PC-9 (cell line): ENCODE data around the gene INTS11. TPM values are rescaled to one million over a fixed set of nuclear protein-coding genes. Genes with fewer than 3 reads are reported as not detected.

Experiments
- BruUV-seq: library from RNA; stranded (reverse); fragments of 400-500 nt; replicated peaks from 2 replicates; lab custom pipeline; 2021; lab: Mats Ljungman, UMichigan
- CTCF ChIA-PET: fragments of 300-600 bp; sonication (Branson Sonifier 250); formaldehyde crosslinking; loops from one replicate; lab custom pipeline; 2022; ENCODE audit warnings: antibody characterized with exemption; lab: Charles Lee
- POLR2A ChIA-PET: fragments of 300-600 bp; sonication (Branson Sonifier 250); formaldehyde crosslinking; loops from one replicate; lab custom pipeline; 2022; ENCODE audit warnings: antibody characterized with exemption; ENCODE audit not compliant: unreplicated experiment; lab: Charles Lee
- DNase-seq, 2 experiments: peaks; one replicate each; pipeline versions ENCODE4 v3.0.0 to v3.0.0-alpha.2; 2015 to 2022; ENCODE audit warnings: mixed read lengths in 1 of 2
- H2AFZ ChIP-seq: fragments of 200-600 bp; sonication (generic); 2 replicates; pipeline ENCODE4 v1.8.1; 2017; ENCODE audit warnings: antibody characterized with exemption
- H3F3A ChIP-seq: fragments of 200-600 bp; sonication (generic); 2 replicates; pipeline ENCODE4 v1.8.1; 2017; ENCODE audit warnings: antibody characterized with exemption, mild to moderate bottlenecking, low read depth; ENCODE audit not compliant: insufficient read depth
- H3K27ac ChIP-seq: fragments of 200-600 bp; sonication (generic); 2 replicates; pipeline ENCODE4 v1.6.1; 2016; ENCODE audit warnings: mixed run types
- H3K27me3 ChIP-seq: fragments of 200-600 bp; sonication (generic); 2 replicates; pipeline ENCODE4 v1.6.1; 2016; ENCODE audit warnings: low read depth, mixed run types; ENCODE audit not compliant: insufficient read depth
- H3K36me3 ChIP-seq: fragments of 200-600 bp; sonication (generic); 2 replicates; pipeline ENCODE4 v1.6.1; 2016; ENCODE audit warnings: low read depth, mixed run types
- H3K4me1 ChIP-seq: fragments of 200-600 bp; sonication (generic); replicated peaks from 2 replicates; pipeline ENCODE4 v1.6.1; 2016; ENCODE audit warnings: mixed run types; ENCODE audit not compliant: insufficient read depth
- H3K4me2 ChIP-seq: fragments of 200-600 bp; sonication (generic); 2 replicates; pipeline ENCODE4 v1.6.1; 2017; ENCODE audit warnings: mixed run types
- H3K4me3 ChIP-seq: fragments of 200-600 bp; sonication (generic); 2 replicates; pipeline ENCODE4 v1.6.1; 2016; ENCODE audit warnings: mixed run types
- H3K79me2 ChIP-seq: fragments of 200-600 bp; sonication (generic); 2 replicates; pipeline ENCODE4 v1.6.1; 2017; ENCODE audit warnings: low read depth, mixed run types
- H3K9me2 ChIP-seq: fragments of 200-600 bp; sonication (generic); 2 replicates; pipeline ENCODE4 v1.8.1; 2017; ENCODE audit warnings: mild to moderate bottlenecking; ENCODE audit not compliant: insufficient read depth
- H3K9me3 ChIP-seq: fragments of 200-600 bp; sonication (generic); 2 replicates; pipeline ENCODE4 v1.8.1; 2016; ENCODE audit warnings: low read depth; ENCODE audit not compliant: insufficient read depth
- H4K20me1 ChIP-seq: fragments of 200-600 bp; sonication (generic); 2 replicates; pipeline ENCODE4 v1.8.1; 2017; ENCODE audit not compliant: insufficient read depth
- CTCF ChIP-seq: fragments of 200-600 bp; sonication (generic); conservative IDR thresholded peaks from 2 replicates; pipeline ENCODE4 v1.6.1; 2017; ENCODE audit warnings: mixed run types, antibody characterized with exemption, mild to moderate bottlenecking, moderate library complexity
- EZH2 ChIP-seq: fragments of 200-600 bp; sonication (generic); IDR thresholded peaks from 2 replicates; pipeline ENCODE4 v1.8.0; 2017; ENCODE audit warnings: antibody characterized with exemption, low read depth
- intact Hi-C: fragments of 100-400 bp; cut with micrococcal nuclease; formaldehyde crosslinking; loops from one replicate; pipeline ENCODE4 v1.10.0; 2022; ENCODE audit not compliant: unreplicated experiment
- total RNA-seq: library from RNA; stranded (reverse); gene quantifications from 2 replicates; pipeline ENCODE4 v1.2.3, GENCODE V29; 2021

INTS11 gene
- total RNA-seq, 1 experiment from 2014 or later: 130 TPM

- ChIA-PET POLR2A (no interaction called here), CTCF (no interaction called here)
- Histone ChIP-seq H3F3A (peaks cover 10% of the 10 kb centered on the region; the same call in 1 of the 2 replicates), H3K9me2 (no peaks in the 10 kb centered on the region), H4K20me1 (no peaks in the 10 kb centered on the region), H3K36me3 (no peaks in the 10 kb centered on the region), H3K27ac (no peak overlapping the region), H3K27me3 (no peaks in the 10 kb centered on the region), H3K9me3 (no peaks in the 10 kb centered on the region), H3K4me2 (no peak overlapping the region), H3K4me1 (peaks cover 20% of the 10 kb centered on the region), H2AFZ (no peak overlapping the region), H3K4me3 (no peak overlapping the region), H3K79me2 (no peaks in the 10 kb centered on the region)
- intact Hi-C loops: no loop called here
- TF ChIP-seq CTCF (no peak), EZH2 (no peak)
- BruUV-seq: no TSS peak
- no peak for DNase-seq
Observed at GRCh38 chr1:1287288-1288110, 37.0 kb downstream of the INTS11 start.

- H3F3A ChIP-seq: peaks cover 10% of the 10 kb centered on the region; the same call in 1 of the 2 replicates
- no peak overlapping the region for H3K4me3 ChIP-seq
- H3K79me2 ChIP-seq: no peaks in the 10 kb centered on the region
- H3K9me3 ChIP-seq: no peaks in the 10 kb centered on the region
- no peaks in the 10 kb centered on the region for H4K20me1 ChIP-seq
- intact Hi-C loops: no loop called here
- TF ChIP-seq CTCF (no peak), EZH2 (no peak)
- no peaks in the 10 kb centered on the region for H3K36me3 ChIP-seq
- no peak overlapping the region for H3K4me2 ChIP-seq
- no peaks in the 10 kb centered on the region for H3K27me3 ChIP-seq
- H3K9me2 ChIP-seq: no peaks in the 10 kb centered on the region
- BruUV-seq: no TSS peak
- POLR2A ChIA-PET: no interaction called here
- no peak overlapping the region for H2AFZ ChIP-seq
- no peak overlapping the region for H3K27ac ChIP-seq
- peaks cover 26% of the 10 kb centered on the region for H3K4me1 ChIP-seq
- CTCF ChIA-PET: no interaction called here
- DNase-seq: no peak
Observed at GRCh38 chr1:1286313-1287261, 37.9 kb downstream of the INTS11 start.

DNA sequence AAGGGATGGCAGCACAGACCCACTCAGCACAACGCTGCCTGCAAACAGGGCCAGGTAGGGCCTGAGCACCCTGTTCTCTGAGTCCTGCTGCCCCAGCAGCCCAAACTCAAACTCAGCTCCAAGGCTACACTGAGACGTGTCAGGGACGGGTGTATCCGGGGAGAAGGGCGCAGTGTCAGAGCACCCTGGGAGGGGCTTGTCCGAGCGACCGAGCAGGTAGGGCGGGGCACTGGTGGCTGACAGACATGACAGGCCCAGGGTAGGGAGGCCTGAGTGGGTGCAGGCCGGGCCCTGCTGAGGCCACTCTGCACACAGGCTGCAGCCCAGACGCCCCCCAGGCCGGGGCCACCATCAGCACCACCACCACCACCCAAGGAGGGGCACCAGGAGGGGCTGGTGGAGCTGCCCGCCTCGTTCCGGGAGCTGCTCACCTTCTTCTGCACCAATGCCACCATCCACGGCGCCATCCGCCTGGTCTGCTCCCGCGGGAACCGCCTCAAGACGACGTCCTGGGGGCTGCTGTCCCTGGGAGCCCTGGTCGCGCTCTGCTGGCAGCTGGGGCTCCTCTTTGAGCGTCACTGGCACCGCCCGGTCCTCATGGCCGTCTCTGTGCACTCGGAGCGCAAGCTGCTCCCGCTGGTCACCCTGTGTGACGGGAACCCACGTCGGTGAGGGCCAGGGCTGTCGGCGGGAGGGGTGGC is 38.7 kb downstream of the INTS11 start:
- BruUV-seq: no TSS peak
- H3K27ac ChIP-seq: no peak overlapping the region
- H3K27me3 ChIP-seq: no peaks in the 10 kb centered on the region
- no peaks in the 10 kb centered on the region for H3K9me2 ChIP-seq
- H4K20me1 ChIP-seq: no peaks in the 10 kb centered on the region
- TF ChIP-seq CTCF: no peak
- no peak for TF ChIP-seq EZH2
- no peaks in the 10 kb centered on the region for H3K36me3 ChIP-seq
- H3K9me3 ChIP-seq: no peaks in the 10 kb centered on the region
- no peak for DNase-seq
- ChIA-PET CTCF (interaction anchor here (0.6 kb wide), 1 partner anchor 15 kb away, joined by 10 read pairs; no protein-coding TSS in a partner anchor), POLR2A (no interaction called here)
- H3K79me2 ChIP-seq: no peaks in the 10 kb centered on the region
- H2AFZ ChIP-seq: no peak overlapping the region
- no peak overlapping the region for H3K4me3 ChIP-seq
- intact Hi-C loops: no loop called here
- H3K4me2 ChIP-seq: no peak overlapping the region
- peaks cover 14% of the 10 kb centered on the region; the same call in 1 of the 2 replicates for H3F3A ChIP-seq
- peaks cover 19% of the 10 kb centered on the region for H3K4me1 ChIP-seq
